ENCODE results near the gene NRN1. TPM values are rescaled to one million over a fixed set of nuclear protein-coding genes. Genes with fewer than 3 reads are reported as not detected.

NRN1 gene
- polyA plus RNA-seq, 1 of the 3 experiments (the other 2 are of a cell fraction), result 8.9 TPM

DNA sequence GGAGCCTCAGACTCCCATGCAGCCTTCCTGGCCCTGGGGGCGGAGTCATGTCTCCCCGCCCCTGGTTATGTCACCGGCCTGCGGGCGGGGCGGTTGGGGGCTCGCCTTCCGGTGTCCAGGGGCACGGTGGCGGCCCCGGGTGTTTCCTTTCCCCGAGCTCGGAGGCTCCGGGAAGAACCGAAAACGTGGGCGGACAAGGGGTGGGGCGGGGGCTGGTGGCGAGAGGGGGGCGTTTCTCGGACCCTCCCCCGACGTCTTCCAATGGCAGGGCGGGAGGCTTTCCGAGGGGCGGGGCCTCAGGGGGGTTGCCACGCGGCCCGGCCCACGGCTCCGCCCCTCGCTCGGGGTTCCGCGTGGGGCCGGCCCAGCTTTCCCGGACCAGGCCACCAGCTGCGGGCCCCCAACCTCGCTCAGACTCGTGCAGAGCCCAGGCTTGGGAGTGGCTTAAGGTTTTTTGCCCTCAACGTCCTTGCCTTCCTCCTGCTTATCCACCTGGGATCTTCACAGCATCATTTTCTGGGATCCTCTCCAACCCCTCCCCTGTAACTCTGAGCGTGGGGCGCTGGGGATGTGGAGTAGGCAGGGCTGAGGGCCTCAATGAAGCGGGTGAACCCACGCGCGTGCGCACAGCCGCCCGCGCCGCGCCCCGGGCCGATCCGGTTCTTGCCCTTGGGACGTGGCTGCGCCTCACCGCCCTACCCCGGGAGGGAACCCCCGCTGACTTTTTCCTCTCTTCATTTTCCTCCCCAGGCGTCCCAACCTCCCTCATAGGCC is 2.1 kb upstream of the NRN1 start:
- Histone ChIP-seq H4K20me1 (ENCODE audit: insufficient read depth) (no peaks in the 10 kb centered on the region), H3K4me2 (peak overlapping the region; percentile 71), H3K4me1 (ENCODE audit: control insufficient read depth in 1 of 2, insufficient read depth in 2 of 2, low read depth in 1 of 2, low read length in 1 of 2) (no peaks in the 10 kb centered on the region; a peak in 1 of 4 replicates), H3K27me3 (ENCODE audit: insufficient read depth) (peaks cover 63% of the 10 kb centered on the region), H3K36me3 (replicated peaks in 1 of 2; ENCODE audit: control insufficient read depth in 1 of 2, insufficient read depth in 2 of 2, low read length in 1 of 2) (no peaks in the 10 kb centered on the region), H3K4me3 (ENCODE audit: low read depth in 2 of 2, low read length in 1 of 2) (peak overlapping the region; percentile 56 to 64), H3K9me2 (no peaks in the 10 kb centered on the region), H3K9ac (peak overlapping the region; percentile 38; the same call in 1 of the 2 replicates), H3K79me2 (ENCODE audit: insufficient read depth) (no peaks in the 10 kb centered on the region), H3K27ac (ENCODE audit: low read depth in 2 of 2, low read length in 1 of 2) (peak overlapping the region; percentile 38 to 80; a peak in 3 of 4 replicates), H2AFZ (ENCODE audit: low read depth) (peak overlapping the region; percentile 92), H3K9me3 (no peaks in the 10 kb centered on the region), H3F3A (replicated peaks; ENCODE audit: insufficient read depth) (peaks cover 7% of the 10 kb centered on the region)
- WGBS (ENCODE audit: low lambda C conversion rate), result 3% methylated on average over 23 of the region's 62 CpGs
- DNase-seq, result peak; percentile 98
- POLR2A ChIA-PET, result interaction anchor here (0.5 to 0.6 kb wide), 2 partner anchors 68 to 117 kb away, joined by 3 to 4 read pairs; no protein-coding TSS in a partner anchor
- CTCF ChIA-PET, result interaction anchor here (0.7 to 1.1 kb wide), 5 partner anchors 47 to 540 kb away, joined by 3 to 4 read pairs (median 3); no protein-coding TSS in a partner anchor
- TF ChIP-seq GATA2 (CRISPR knock-in tag; IDR thresholded peaks at IDR 0.05) (peak; percentile 32; the same call in 1 of the 2 replicates), JUND (IDR thresholded peaks at IDR 0.05) (no peak), MEF2A (IDR thresholded peaks at IDR 0.05; ENCODE audit: borderline replicate concordance, low read depth) (no peak), FOXM1 (IDR thresholded peaks at IDR 0.05; ENCODE audit: low read depth) (no peak), FOXJ3 (CRISPR knock-in tag; IDR thresholded peaks at IDR 0.05) (no peak), ZBTB33 (IDR thresholded peaks at IDR 0.05; ENCODE audit: borderline replicate concordance, low read depth) (no peak), RFX5 (IDR thresholded peaks at IDR 0.05; ENCODE audit: low read length) (no peak), CTCF (IDR thresholded peaks at IDR 0.05) (no peak), TAF1 (IDR thresholded peaks at IDR 0.05; ENCODE audit: borderline replicate concordance, low read depth, low read length) (no peak), RAD21 (IDR thresholded peaks at IDR 0.05; ENCODE audit: low read length) (no peak), ELF1 (IDR thresholded peaks at IDR 0.05) (peak; percentile 15; the same call in 1 of the 2 replicates), TCF12 (IDR thresholded peaks at IDR 0.05) (no peak), USF1 (IDR thresholded peaks at IDR 0.05; ENCODE audit: borderline replicate concordance, low read depth) (no peak), USF2 (IDR thresholded peaks at IDR 0.05; ENCODE audit: borderline replicate concordance, low read depth, low read length) (no peak), EZH2phosphoT487 (IDR thresholded peaks at IDR 0.05; ENCODE audit: borderline replicate concordance, low read depth) (no peak), SMC3 (IDR thresholded peaks at IDR 0.05; ENCODE audit: low read depth, low read length) (no peak), EP300 (IDR thresholded peaks at IDR 0.05; ENCODE audit: borderline replicate concordance in 1 of 2, low read depth in 1 of 2, low read length in 1 of 2) (no peak), RCOR1 (IDR thresholded peaks at IDR 0.05; ENCODE audit: low read length) (0 out of 2 replicates have a peak, but pooled peaks have one; percentile 4), FOSL2 (IDR thresholded peaks at IDR 0.05; ENCODE audit: borderline replicate concordance, low read depth) (no peak), CHD2 (IDR thresholded peaks at IDR 0.05; ENCODE audit: low read length, partially characterized antibody) (peak; percentile 42), SIN3A (IDR thresholded peaks at IDR 0.05; ENCODE audit: borderline replicate concordance, low read depth, low read length) (0 out of 2 replicates have a peak, but pooled peaks have one; percentile 58), NRF1 (IDR thresholded peaks at IDR 0.05; ENCODE audit: low read depth, low read length) (peak; percentile 72), RXRA (IDR thresholded peaks at IDR 0.05; ENCODE audit: borderline replicate concordance, low read depth) (no peak), NFIC (IDR thresholded peaks at IDR 0.05; ENCODE audit: borderline replicate concordance) (no peak)
- TF ChIP-seq, protein P1, sequence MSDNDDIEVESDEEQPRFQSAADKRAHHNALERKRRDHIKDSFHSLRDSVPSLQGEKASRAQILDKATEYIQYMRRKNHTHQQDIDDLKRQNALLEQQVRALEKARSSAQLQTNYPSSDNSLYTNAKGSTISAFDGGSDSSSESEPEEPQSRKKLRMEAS (IDR thresholded peaks at IDR 0.05; ENCODE audit: low read depth), result no peak
- TF ChIP-seq, protein P2, sequence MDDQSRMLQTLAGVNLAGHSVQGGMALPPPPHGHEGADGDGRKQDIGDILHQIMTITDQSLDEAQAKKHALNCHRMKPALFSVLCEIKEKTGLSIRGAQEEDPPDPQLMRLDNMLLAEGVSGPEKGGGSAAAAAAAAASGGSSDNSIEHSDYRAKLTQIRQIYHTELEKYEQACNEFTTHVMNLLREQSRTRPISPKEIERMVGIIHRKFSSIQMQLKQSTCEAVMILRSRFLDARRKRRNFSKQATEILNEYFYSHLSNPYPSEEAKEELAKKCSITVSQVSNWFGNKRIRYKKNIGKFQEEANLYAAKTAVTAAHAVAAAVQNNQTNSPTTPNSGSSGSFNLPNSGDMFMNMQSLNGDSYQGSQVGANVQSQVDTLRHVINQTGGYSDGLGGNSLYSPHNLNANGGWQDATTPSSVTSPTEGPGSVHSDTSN (IDR thresholded peaks at IDR 0.05), result no peak

Data from SK-N-SH (cell line).